ENCODE results near the gene KLHDC10.
"Not testable (repeated sequence)": the region's sequence is repeated elsewhere in the genome, so short reads cannot be mapped to it uniquely, and the experiment has no call there.

KLHDC10 gene

GRCh38 chr7:130141884-130142653, 71.7 kb downstream of the KLHDC10 start:
- DNase-seq (ENCODE audit: low read depth): no peak

GRCh38 chr7:130142654-130143333, 72.5 kb downstream of the KLHDC10 start:
- no peak for DNase-seq (ENCODE audit: low read depth)

- no peak for DNase-seq (ENCODE audit: low read depth)
These were observed 73.0 kb downstream of the KLHDC10 start for GRCh38 chr7:130143334-130143732.

GRCh38 chr7:130143986-130144311, 73.6 kb downstream of the KLHDC10 start:
- DNase-seq (ENCODE audit: low read depth): no peak

- no peak for DNase-seq (ENCODE audit: low read depth)
These were observed 74.2 kb downstream of the KLHDC10 start for GRCh38 chr7:130144312-130145171.

- no peak for DNase-seq (ENCODE audit: low read depth)
These were observed 75.2 kb downstream of the KLHDC10 start for GRCh38 chr7:130145424-130146100.

GRCh38 chr7:130146142-130146541, 75.8 kb downstream of the KLHDC10 start:
- DNase-seq (ENCODE audit: low read depth): not testable (repeated sequence)

GRCh38 chr7:130146693-130147405, 76.5 kb downstream of the KLHDC10 start:
- DNase-seq (ENCODE audit: low read depth): no peak

GRCh38 chr7:130147710-130148325, 77.5 kb downstream of the KLHDC10 start:
- DNase-seq (ENCODE audit: low read depth): no peak

GRCh38 chr7:130148561-130148960, 78.2 kb downstream of the KLHDC10 start:
- no peak for DNase-seq (ENCODE audit: low read depth)

- DNase-seq (ENCODE audit: low read depth): no peak
These were observed 79.2 kb downstream of the KLHDC10 start for GRCh38 chr7:130149281-130150139.

GRCh38 chr7:130150587-130150986, 80.3 kb downstream of the KLHDC10 start:
- DNase-seq (ENCODE audit: low read depth): no peak

GRCh38 chr7:130151591-130152492, 81.5 kb downstream of the KLHDC10 start:
- DNase-seq (ENCODE audit: low read depth): no peak

- DNase-seq (ENCODE audit: low read depth): no peak
These were observed 82.3 kb downstream of the KLHDC10 start for GRCh38 chr7:130152493-130153210.

GRCh38 chr7:130153211-130153908, 83.0 kb downstream of the KLHDC10 start:
- DNase-seq (ENCODE audit: low read depth): no peak

GRCh38 chr7:130154131-130154500, 83.8 kb downstream of the KLHDC10 start:
- no peak for DNase-seq (ENCODE audit: low read depth)

GRCh38 chr7:130154501-130155317, 84.4 kb downstream of the KLHDC10 start:
- DNase-seq (ENCODE audit: low read depth): no peak

Data from HS-27A (cell line).